Body of pancreas (tissue), 4 donors: Measurements from ENCODE around the gene CEP104. TPM values are rescaled to one million over a fixed set of nuclear protein-coding genes. Genes with fewer than 3 reads are reported as not detected.
A peak's percentile ranks its signal among the peaks of the same experiment; 100 is the strongest.

Experiments
- ATAC-seq: fragments of 150-250 bp; one replicate; pipeline ENCODE4 v1.9.1; 2016
- DNase-seq, 4 donors: peaks; one replicate each; pipeline ENCODE4 v3.0.0-alpha.2; 2019
- H3K27ac ChIP-seq, 4 donors: fragments of 200-600 bp; sonication (generic); 1 replicate in 3 of 4; 2 replicates in 1 of 4; pipeline versions ENCODE4 v1.5.1 to v1.6.1; 2016 to 2019; ENCODE audit warnings: mild to moderate bottlenecking in 1 of 4, mixed read lengths in 1 of 4, moderate library complexity in 1 of 4
- H3K27me3 ChIP-seq, 2 donors: fragments of 200-600 bp; sonication (generic); one replicate each; pipeline ENCODE4 v1.6.0; 2016; ENCODE audit warnings: mild to moderate bottlenecking in 1 of 2
- H3K36me3 ChIP-seq, 2 donors: fragments of 200-600 bp; sonication (generic); replicated peaks in 1 of 2; 2 replicates each; pipeline ENCODE4 v1.5.1; 2016; ENCODE audit warnings: low read depth in 2 of 2; ENCODE audit not compliant: insufficient read depth in 1 of 2
- H3K4me1 ChIP-seq: fragments of 200-600 bp; sonication (generic); one replicate; pipeline ENCODE4 v1.6.0; 2016
- H3K4me3 ChIP-seq, 2 donors: fragments of 200-600 bp; sonication (generic); 1 replicate in 1 of 2; 2 replicates in 1 of 2; pipeline ENCODE4 v1.5.1; 2016 to 2019
- H3K9me3 ChIP-seq, 3 donors: fragments of 200-600 bp; sonication (generic); 1 replicate in 2 of 3; 2 replicates in 1 of 3; pipeline ENCODE4 v1.5.1; 2016
- POLR2A ChIP-seq, 3 donors: fragments of 450-650 bp; IDR thresholded peaks; one replicate each; pipeline ENCODE4 v1.6.1; 2016; ENCODE audit warnings: antibody characterized with exemption in 3 of 3, mild to moderate bottlenecking in 2 of 3
- WGBS, 2 donors: methylation state at CpG; one replicate each; pipeline ENCODE4 v1.1.5; 2017; 5-methylcytosine and 5-hydroxymethylcytosine counted together
- intact Hi-C: fragments of 100-400 bp; cut with DNase I; formaldehyde crosslinking; loops from one replicate; pipeline ENCODE4 v1.15.1; 2023
- total RNA-seq, 2 donors: library from RNA; depleted of rRNA; stranded (reverse); fragments of >200 nt; gene quantifications; one replicate each; pipeline ENCODE4 v1.1.0, GENCODE V29; 2016
- TF ChIP-seq, protein P1 (sequence below), 7 experiments: fragments of 450-650 bp in 4 of 7; fragments of 200-600 bp in 3 of 7; sonication (generic) in 3 of 7; IDR thresholded peaks; one replicate each; pipeline ENCODE4 v1.5.1; 2016 to 2019; ENCODE audit warnings: antibody characterized with exemption in 7 of 7

Gene CEP104
- total RNA-seq, 2 donors from 2014 or later: 17.9 to 22.1 TPM

DNA sequence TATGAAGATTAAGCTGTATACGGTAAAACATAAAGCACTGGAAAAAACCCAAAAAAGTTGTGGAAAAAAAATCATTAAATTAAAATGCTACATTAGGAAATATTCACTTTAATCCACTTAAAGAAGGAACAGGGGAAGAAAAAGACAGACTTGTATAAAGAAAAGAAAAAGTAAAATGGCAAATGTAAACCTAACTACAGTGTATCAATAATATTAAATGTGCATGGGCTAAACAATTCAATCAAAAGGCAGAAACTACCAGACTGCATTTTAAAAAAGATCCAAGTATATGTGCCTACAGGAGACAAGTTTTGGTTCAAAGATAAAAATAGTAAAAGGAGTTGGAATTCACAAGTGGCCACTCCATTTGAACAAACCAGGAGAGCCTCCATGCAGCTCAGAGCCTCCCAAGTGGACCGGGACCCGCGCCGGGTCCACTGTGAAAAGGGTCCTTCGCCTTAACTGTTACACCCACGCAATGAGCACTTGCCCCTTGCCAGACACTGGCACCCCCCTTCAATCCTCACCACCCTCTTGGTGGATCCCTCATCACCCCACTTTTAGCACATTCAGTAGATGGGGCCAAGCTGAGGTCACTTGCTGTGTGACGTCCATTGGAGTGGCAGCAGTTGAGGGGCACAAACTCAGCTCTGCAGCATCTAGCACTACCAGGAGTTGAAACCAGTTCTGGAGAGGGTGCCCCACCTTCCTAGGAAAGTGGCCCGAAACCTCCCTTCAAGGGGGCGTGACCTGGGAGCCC, 42.2 kb upstream of the CEP104 start:
- no peak for DNase-seq
- ATAC-seq: no peak
- Histone ChIP-seq H3K27me3 (no peaks in the 10 kb centered on the region), H3K4me1 (peaks cover 11% of the 10 kb centered on the region), H3K4me3 (peak overlapping the region; percentile 30 to 63), H3K27ac (peak overlapping the region in 3 of 4 donors; percentile 97 to 98 (median 98)), H3K36me3 (no peaks in the 10 kb centered on the region), H3K9me3 (no peaks in the 10 kb centered on the region)
- WGBS, 2 donors: 19 to 51% methylated on average over 4 to 10 of the region's 10 CpGs
- TF ChIP-seq, protein P1, sequence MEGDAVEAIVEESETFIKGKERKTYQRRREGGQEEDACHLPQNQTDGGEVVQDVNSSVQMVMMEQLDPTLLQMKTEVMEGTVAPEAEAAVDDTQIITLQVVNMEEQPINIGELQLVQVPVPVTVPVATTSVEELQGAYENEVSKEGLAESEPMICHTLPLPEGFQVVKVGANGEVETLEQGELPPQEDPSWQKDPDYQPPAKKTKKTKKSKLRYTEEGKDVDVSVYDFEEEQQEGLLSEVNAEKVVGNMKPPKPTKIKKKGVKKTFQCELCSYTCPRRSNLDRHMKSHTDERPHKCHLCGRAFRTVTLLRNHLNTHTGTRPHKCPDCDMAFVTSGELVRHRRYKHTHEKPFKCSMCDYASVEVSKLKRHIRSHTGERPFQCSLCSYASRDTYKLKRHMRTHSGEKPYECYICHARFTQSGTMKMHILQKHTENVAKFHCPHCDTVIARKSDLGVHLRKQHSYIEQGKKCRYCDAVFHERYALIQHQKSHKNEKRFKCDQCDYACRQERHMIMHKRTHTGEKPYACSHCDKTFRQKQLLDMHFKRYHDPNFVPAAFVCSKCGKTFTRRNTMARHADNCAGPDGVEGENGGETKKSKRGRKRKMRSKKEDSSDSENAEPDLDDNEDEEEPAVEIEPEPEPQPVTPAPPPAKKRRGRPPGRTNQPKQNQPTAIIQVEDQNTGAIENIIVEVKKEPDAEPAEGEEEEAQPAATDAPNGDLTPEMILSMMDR (IDR thresholded peaks at IDR 0.05): no peak
- TF ChIP-seq POLR2A (IDR thresholded peaks at IDR 0.05): no peak
- intact Hi-C loops: no loop called here

GRCh38 chr1:3898475-3898735, 41.4 kb upstream of the CEP104 start:
- Histone ChIP-seq H3K36me3 (no peaks in the 10 kb centered on the region), H3K9me3 (no peaks in the 10 kb centered on the region), H3K27ac (no peak overlapping the region), H3K27me3 (no peaks in the 10 kb centered on the region), H3K4me1 (peaks cover 7% of the 10 kb centered on the region), H3K4me3 (no peak overlapping the region)
- intact Hi-C loops: no loop called here
- DNase-seq (no peak), ATAC-seq (no peak)
- TF ChIP-seq POLR2A (IDR thresholded peaks at IDR 0.05): no peak
- TF ChIP-seq, protein P1 (IDR thresholded peaks at IDR 0.05): no peak

- H3K9me3 ChIP-seq: no peaks in the 10 kb centered on the region
- no peak for ATAC-seq
- H3K4me1 ChIP-seq: peaks cover 10% of the 10 kb centered on the region
- no peak overlapping the region for H3K4me3 ChIP-seq
- 93 to 95% methylated on average over 7 of the region's 7 CpGs for WGBS, 2 donors
- no peak for TF ChIP-seq POLR2A (IDR thresholded peaks at IDR 0.05)
- TF ChIP-seq, protein P1 (IDR thresholded peaks at IDR 0.05): no peak
- no peaks in the 10 kb centered on the region for H3K36me3 ChIP-seq
- DNase-seq: no peak
- H3K27me3 ChIP-seq: no peaks in the 10 kb centered on the region
- H3K27ac ChIP-seq: no peak overlapping the region
- intact Hi-C loops: no loop called here
Measured at GRCh38 chr1:3896396-3897000, 39.5 kb upstream of the CEP104 start.

GRCh38 chr1:3895951-3896325, 38.9 kb upstream of the CEP104 start:
- intact Hi-C loops: no loop called here
- H3K27me3 ChIP-seq: no peaks in the 10 kb centered on the region
- peaks cover 10% of the 10 kb centered on the region for H3K4me1 ChIP-seq
- H3K9me3 ChIP-seq: no peaks in the 10 kb centered on the region
- no peak overlapping the region for H3K4me3 ChIP-seq
- H3K36me3 ChIP-seq: no peaks in the 10 kb centered on the region
- ATAC-seq: no peak
- H3K27ac ChIP-seq: no peak overlapping the region
- no peak for DNase-seq
- WGBS, 2 donors: 93 to 100% methylated on average over 2 to 4 of the region's 4 CpGs
- TF ChIP-seq POLR2A (IDR thresholded peaks at IDR 0.05): no peak
- TF ChIP-seq, protein P1 (IDR thresholded peaks at IDR 0.05): no peak
